ENCODE measurements around the gene CFAP43.
A peak's percentile ranks its signal among the peaks of the same experiment; 100 is the strongest.

CFAP43 gene

GRCh38 chr10:104257235-104257634 is 25.1 kb upstream of the CFAP43 start:
- Histone ChIP-seq H3K4me3 (ENCODE audit: low read length) (no peak overlapping the region), H3K79me2 (ENCODE audit: low read length) (peaks cover 65% of the 10 kb centered on the region), H3K36me3 (replicated peaks; ENCODE audit: insufficient read depth, low read length) (no peaks in the 10 kb centered on the region), H3K9me3 (replicated peaks; ENCODE audit: insufficient read depth, low read length) (no peaks in the 10 kb centered on the region), H2AFZ (ENCODE audit: low read length) (no peak overlapping the region), H3K4me1 (ENCODE audit: low read length) (peaks cover 12% of the 10 kb centered on the region; the same call in 1 of the 2 replicates), H3F3A (ENCODE audit: insufficient read depth, low read length) (0 out of 2 replicates have a peak, but pooled peaks cover 8% of the 10 kb centered on the region), H3K4me2 (ENCODE audit: low read depth, low read length) (no peak overlapping the region), H3K27me3 (replicated peaks; ENCODE audit: insufficient read depth, low read length) (no peaks in the 10 kb centered on the region), H3K9ac (ENCODE audit: low read length) (no peak overlapping the region), H4K20me1 (ENCODE audit: insufficient read depth, low read length) (no peaks in the 10 kb centered on the region), H3K9me2 (replicated peaks; ENCODE audit: insufficient read depth, low read length) (no peaks in the 10 kb centered on the region), H3K27ac (ENCODE audit: low read length) (no peak overlapping the region)
- DNase-seq = no peak
- TF ChIP-seq EZH2 (optimal IDR thresholded peaks at IDR 0.05; ENCODE audit: low read depth, low read length) (no peak), EZH2phosphoT487 (IDR thresholded peaks at IDR 0.05; ENCODE audit: low read length) (no peak)
- TF ChIP-seq, protein P1, sequence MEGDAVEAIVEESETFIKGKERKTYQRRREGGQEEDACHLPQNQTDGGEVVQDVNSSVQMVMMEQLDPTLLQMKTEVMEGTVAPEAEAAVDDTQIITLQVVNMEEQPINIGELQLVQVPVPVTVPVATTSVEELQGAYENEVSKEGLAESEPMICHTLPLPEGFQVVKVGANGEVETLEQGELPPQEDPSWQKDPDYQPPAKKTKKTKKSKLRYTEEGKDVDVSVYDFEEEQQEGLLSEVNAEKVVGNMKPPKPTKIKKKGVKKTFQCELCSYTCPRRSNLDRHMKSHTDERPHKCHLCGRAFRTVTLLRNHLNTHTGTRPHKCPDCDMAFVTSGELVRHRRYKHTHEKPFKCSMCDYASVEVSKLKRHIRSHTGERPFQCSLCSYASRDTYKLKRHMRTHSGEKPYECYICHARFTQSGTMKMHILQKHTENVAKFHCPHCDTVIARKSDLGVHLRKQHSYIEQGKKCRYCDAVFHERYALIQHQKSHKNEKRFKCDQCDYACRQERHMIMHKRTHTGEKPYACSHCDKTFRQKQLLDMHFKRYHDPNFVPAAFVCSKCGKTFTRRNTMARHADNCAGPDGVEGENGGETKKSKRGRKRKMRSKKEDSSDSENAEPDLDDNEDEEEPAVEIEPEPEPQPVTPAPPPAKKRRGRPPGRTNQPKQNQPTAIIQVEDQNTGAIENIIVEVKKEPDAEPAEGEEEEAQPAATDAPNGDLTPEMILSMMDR (IDR thresholded peaks at IDR 0.05; ENCODE audit: low read length) = no peak

DNA sequence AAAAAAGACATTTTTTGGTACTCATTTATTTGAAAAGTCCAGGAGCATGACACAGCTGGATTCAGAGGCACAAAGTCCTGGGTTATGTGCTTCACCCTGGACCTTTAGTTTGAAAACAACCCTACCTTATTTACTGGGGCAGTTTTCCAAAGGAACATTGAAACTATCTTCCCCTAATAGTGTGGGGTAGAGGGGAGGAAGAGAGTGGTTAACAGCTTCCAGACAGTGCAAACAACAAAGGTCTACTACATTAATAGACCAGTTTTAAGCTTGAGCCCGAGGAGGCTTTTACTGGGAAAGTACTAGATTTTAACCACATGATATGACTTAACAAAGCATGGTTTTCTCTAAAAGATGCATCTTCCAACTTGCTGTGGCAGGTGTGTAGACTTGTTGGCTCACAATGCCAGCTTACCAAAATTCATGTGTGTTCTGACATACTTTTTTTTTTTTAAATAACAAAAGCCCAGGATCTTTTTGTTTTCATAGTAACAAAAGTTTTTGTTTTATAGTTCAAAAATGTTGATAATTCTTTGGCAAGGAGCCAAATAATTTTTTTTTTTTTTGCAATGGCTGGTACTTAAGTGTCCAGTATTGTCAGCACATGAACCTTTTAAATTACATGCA is 24.3 kb upstream of the CFAP43 start:
- Histone ChIP-seq H3K4me2 (ENCODE audit: low read depth, low read length) (peak overlapping the region; percentile 78), H3K79me2 (ENCODE audit: low read length) (peaks cover 57% of the 10 kb centered on the region), H3K4me1 (ENCODE audit: low read length) (peaks cover 12% of the 10 kb centered on the region; the same call in 1 of the 2 replicates), H3F3A (ENCODE audit: insufficient read depth, low read length) (0 out of 2 replicates have a peak, but pooled peaks cover 8% of the 10 kb centered on the region), H4K20me1 (ENCODE audit: insufficient read depth, low read length) (no peaks in the 10 kb centered on the region), H3K4me3 (ENCODE audit: low read length) (0 out of 2 replicates have a peak overlapping the region, but pooled peaks have one; percentile 90), H2AFZ (ENCODE audit: low read length) (no peak overlapping the region), H3K9me2 (replicated peaks; ENCODE audit: insufficient read depth, low read length) (no peaks in the 10 kb centered on the region), H3K36me3 (replicated peaks; ENCODE audit: insufficient read depth, low read length) (no peaks in the 10 kb centered on the region), H3K9me3 (replicated peaks; ENCODE audit: insufficient read depth, low read length) (no peaks in the 10 kb centered on the region), H3K27ac (ENCODE audit: low read length) (peak overlapping the region; percentile 20; the same call in 1 of the 2 replicates), H3K27me3 (replicated peaks; ENCODE audit: insufficient read depth, low read length) (no peaks in the 10 kb centered on the region), H3K9ac (ENCODE audit: low read length) (peak overlapping the region; percentile 89; the same call in 1 of the 2 replicates)
- DNase-seq = no peak
- TF ChIP-seq, protein P1 (IDR thresholded peaks at IDR 0.05; ENCODE audit: low read length) = no peak
- TF ChIP-seq EZH2 (optimal IDR thresholded peaks at IDR 0.05; ENCODE audit: low read depth, low read length) (no peak), EZH2phosphoT487 (IDR thresholded peaks at IDR 0.05; ENCODE audit: low read length) (no peak)

DNA sequence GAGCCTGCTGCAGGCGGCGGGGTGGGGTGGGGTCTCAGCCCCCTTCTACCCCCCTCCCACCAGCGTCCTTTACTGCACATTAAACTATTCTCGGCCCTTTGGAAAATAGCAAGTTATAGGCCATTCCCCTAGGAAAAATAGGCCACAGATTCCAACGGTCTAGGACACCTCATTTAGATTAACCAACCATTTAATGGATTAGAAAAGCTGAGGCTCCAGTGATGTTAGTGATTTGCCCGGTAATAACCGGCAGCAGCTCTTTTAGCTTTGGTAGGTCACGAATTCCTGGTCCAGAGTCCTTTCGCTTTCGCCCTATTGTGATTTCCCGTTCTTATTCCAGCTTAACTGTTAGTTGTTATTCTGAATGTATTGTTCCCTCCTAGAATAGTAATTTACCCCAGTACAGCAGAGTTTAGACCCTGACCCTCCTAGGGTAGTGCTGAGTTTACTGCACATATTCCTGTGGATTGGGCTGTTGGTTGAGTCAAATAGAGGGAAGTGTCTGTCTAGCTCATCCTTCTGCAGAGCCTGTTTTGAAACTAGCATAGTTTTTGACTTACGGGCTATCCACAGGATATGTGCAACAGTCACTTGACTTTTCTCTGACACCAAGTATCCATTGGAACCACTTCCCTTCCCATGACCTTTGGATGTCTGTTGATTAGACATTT is 23.3 kb upstream of the CFAP43 start:
- peak overlapping the region; percentile 90 for H3K4me3 ChIP-seq (ENCODE audit: low read length)
- H3K9ac ChIP-seq (ENCODE audit: low read length) = peak overlapping the region; percentile 89
- H3K27me3 ChIP-seq (replicated peaks; ENCODE audit: insufficient read depth, low read length) = no peaks in the 10 kb centered on the region
- peaks cover 47% of the 10 kb centered on the region for H3K79me2 ChIP-seq (ENCODE audit: low read length)
- no peaks in the 10 kb centered on the region for H3K9me3 ChIP-seq (replicated peaks; ENCODE audit: insufficient read depth, low read length)
- H4K20me1 ChIP-seq (ENCODE audit: insufficient read depth, low read length) = no peaks in the 10 kb centered on the region
- no peaks in the 10 kb centered on the region for H3K9me2 ChIP-seq (replicated peaks; ENCODE audit: insufficient read depth, low read length)
- no peaks in the 10 kb centered on the region for H3K36me3 ChIP-seq (replicated peaks; ENCODE audit: insufficient read depth, low read length)
- TF ChIP-seq EZH2phosphoT487 (IDR thresholded peaks at IDR 0.05; ENCODE audit: low read length) (no peak), EZH2 (optimal IDR thresholded peaks at IDR 0.05; ENCODE audit: low read depth, low read length) (no peak)
- TF ChIP-seq, protein P1 (IDR thresholded peaks at IDR 0.05; ENCODE audit: low read length) = no peak
- H3K27ac ChIP-seq (ENCODE audit: low read length) = peak overlapping the region; percentile 40; the same call in 1 of the 2 replicates
- H3F3A ChIP-seq (ENCODE audit: insufficient read depth, low read length) = 0 out of 2 replicates have a peak, but pooled peaks cover 8% of the 10 kb centered on the region
- H3K4me1 ChIP-seq (ENCODE audit: low read length) = peaks cover 12% of the 10 kb centered on the region; the same call in 1 of the 2 replicates
- peak; percentile 19 for DNase-seq
- peak overlapping the region; percentile 94 for H2AFZ ChIP-seq (ENCODE audit: low read length)
- peak overlapping the region; percentile 78 for H3K4me2 ChIP-seq (ENCODE audit: low read depth, low read length)

Measured in MM.1S (cell line).